Measurements from ENCODE around the gene CPSF4.

The CPSF4 gene

DNA sequence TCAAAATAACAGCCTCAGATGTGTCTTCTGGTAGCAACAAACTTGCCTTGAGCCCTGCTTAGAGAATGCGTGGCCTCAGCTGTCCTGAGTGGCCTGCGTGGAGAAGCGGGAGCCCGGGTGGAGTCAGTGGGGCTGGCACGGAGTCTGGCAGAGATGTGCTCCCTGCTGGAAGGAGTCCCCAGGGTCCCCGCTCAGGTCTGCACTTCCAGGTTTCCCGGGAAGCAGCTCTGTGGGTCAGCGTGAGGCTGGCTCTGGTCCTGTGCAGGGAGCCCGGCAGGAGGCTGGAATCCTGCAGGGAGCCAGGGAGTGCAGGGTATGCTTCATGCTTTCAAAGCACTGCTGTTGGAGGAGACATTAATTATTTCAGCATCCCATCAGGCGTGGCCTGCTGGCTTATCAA is 10.1 kb downstream of the CPSF4 start:
- Histone ChIP-seq H3K27me3 (ENCODE audit: control insufficient read depth, low read length) (no peaks in the 10 kb centered on the region), H3K4me1 (ENCODE audit: control insufficient read depth, low read length) (peaks cover 5% of the 10 kb centered on the region), H3K9me3 (ENCODE audit: control insufficient read depth, insufficient read depth, low read length) (no peaks in the 10 kb centered on the region), H3K27ac (ENCODE audit: low read depth, low read length) (no peak overlapping the region), H3F3A (ENCODE audit: control insufficient read depth, insufficient read depth) (no peaks in the 10 kb centered on the region), H4K20me1 (ENCODE audit: control insufficient read depth, insufficient read depth, low read depth, low read length) (no peaks in the 10 kb centered on the region), H3K9me2 (replicated peaks; ENCODE audit: control insufficient read depth, low read length) (no peaks in the 10 kb centered on the region), H3K36me3 (ENCODE audit: control insufficient read depth, low read length) (peaks cover 92% of the 10 kb centered on the region), H3K4me2 (ENCODE audit: low read length) (no peak overlapping the region), H3K79me2 (ENCODE audit: control insufficient read depth, low read length) (peaks cover 3% of the 10 kb centered on the region), H3K4me3 (ENCODE audit: low read length) (no peak overlapping the region)
- TF ChIP-seq CTCF (IDR thresholded peaks at IDR 0.05; ENCODE audit: low read depth, low read length, poor library complexity, severe bottlenecking): no peak

DNA sequence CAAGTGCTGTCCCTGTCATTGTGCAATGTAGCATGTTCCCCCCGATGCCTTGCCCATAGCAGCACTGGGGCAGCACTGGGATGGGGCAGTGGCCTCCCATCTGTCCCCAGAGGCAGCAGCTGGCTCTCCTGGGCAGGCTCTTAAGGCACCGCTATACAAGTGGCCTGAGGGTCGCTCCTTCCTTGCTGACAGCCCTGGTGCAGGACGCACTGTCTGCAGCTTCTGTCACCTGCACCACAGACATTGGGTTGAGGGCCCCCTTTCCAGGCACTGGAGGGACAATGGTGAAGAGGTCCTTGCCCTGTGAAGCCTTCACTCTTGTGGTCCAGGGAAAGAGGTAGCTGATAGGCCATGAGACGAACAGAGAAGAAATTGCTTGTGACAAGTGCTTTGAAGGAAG is 10.6 kb downstream of the CPSF4 start:
- H3K9me3 ChIP-seq (ENCODE audit: control insufficient read depth, insufficient read depth, low read length): no peaks in the 10 kb centered on the region
- H3K36me3 ChIP-seq (ENCODE audit: control insufficient read depth, low read length): peaks cover 94% of the 10 kb centered on the region
- H3K79me2 ChIP-seq (ENCODE audit: control insufficient read depth, low read length): peaks cover 3% of the 10 kb centered on the region

DNA sequence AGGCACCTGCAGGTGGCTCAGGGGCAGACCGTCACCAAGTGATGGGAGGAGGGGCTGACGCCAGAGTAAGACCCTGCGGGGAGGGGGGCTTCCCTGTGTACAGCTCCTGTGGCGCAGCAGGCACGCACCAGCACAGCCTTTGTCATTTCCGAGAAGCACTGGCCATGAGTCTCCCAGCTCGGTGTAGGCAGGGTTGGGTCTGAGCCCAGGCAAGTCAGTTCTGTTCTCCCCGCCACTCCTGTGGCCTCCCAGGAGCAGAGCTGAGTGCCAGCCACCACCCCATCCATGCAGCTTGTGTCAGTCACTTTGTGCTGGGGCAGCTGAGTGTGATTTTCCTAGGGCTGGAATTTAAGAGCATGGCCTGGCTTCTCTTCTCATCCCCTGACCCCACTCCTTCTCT is 13.2 kb downstream of the CPSF4 start:
- Histone ChIP-seq H3K9me2 (replicated peaks; ENCODE audit: control insufficient read depth, low read length) (no peaks in the 10 kb centered on the region), H3K27me3 (ENCODE audit: control insufficient read depth, low read length) (no peaks in the 10 kb centered on the region), H4K20me1 (ENCODE audit: control insufficient read depth, insufficient read depth, low read depth, low read length) (no peaks in the 10 kb centered on the region), H3K79me2 (ENCODE audit: control insufficient read depth, low read length) (peaks cover 13% of the 10 kb centered on the region), H3K9me3 (ENCODE audit: control insufficient read depth, insufficient read depth, low read length) (no peaks in the 10 kb centered on the region), H3K27ac (ENCODE audit: low read depth, low read length) (no peak overlapping the region), H3K4me2 (ENCODE audit: low read length) (no peak overlapping the region), H3K36me3 (ENCODE audit: control insufficient read depth, low read length) (peaks cover 97% of the 10 kb centered on the region), H3K4me1 (ENCODE audit: control insufficient read depth, low read length) (no peaks in the 10 kb centered on the region), H3F3A (ENCODE audit: control insufficient read depth, insufficient read depth) (no peaks in the 10 kb centered on the region), H3K4me3 (ENCODE audit: low read length) (no peak overlapping the region)
- TF ChIP-seq EZH2phosphoT487 (IDR thresholded peaks at IDR 0.05; ENCODE audit: borderline replicate concordance, low read length) (no peak), CTCF (IDR thresholded peaks at IDR 0.05; ENCODE audit: low read depth, low read length, poor library complexity, severe bottlenecking) (no peak)

More for the DNA sequence above, 10.6 kb downstream of the CPSF4 start:
- TF ChIP-seq EZH2phosphoT487 (IDR thresholded peaks at IDR 0.05; ENCODE audit: borderline replicate concordance, low read length): no peak
- TF ChIP-seq CTCF (IDR thresholded peaks at IDR 0.05; ENCODE audit: low read depth, low read length, poor library complexity, severe bottlenecking): no peak
- no peaks in the 10 kb centered on the region for H3F3A ChIP-seq (ENCODE audit: control insufficient read depth, insufficient read depth)
- H3K4me2 ChIP-seq (ENCODE audit: low read length): no peak overlapping the region
- H3K9me2 ChIP-seq (replicated peaks; ENCODE audit: control insufficient read depth, low read length): no peaks in the 10 kb centered on the region
- no peaks in the 10 kb centered on the region for H3K27me3 ChIP-seq (ENCODE audit: control insufficient read depth, low read length)
- no peaks in the 10 kb centered on the region for H4K20me1 ChIP-seq (ENCODE audit: control insufficient read depth, insufficient read depth, low read depth, low read length)
- H3K27ac ChIP-seq (ENCODE audit: low read depth, low read length): no peak overlapping the region
- H3K4me3 ChIP-seq (ENCODE audit: low read length): no peak overlapping the region
- H3K4me1 ChIP-seq (ENCODE audit: control insufficient read depth, low read length): peaks cover under 1% of the 10 kb centered on the region; the same call in 1 of the 2 replicates

DNA sequence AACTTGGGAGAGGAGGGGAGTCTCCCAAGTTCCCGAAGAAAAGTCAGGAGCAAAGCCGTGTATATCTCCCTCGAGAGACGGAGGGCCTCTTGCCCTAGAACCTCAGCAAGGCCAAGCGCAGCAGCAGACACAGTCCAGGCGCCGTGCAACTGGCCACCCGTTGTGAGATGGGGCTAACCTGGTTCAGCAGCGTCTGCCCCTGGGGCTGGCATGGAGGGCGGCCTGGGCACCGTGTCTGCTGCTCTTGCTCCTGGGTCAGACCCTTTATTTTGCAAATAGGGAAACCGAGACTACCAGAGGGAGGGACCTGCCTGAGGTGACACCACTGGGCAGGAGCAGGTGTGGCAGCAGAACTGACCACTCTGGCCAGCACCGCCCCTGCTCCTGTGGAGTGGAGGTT is 13.8 kb downstream of the CPSF4 start:
- H3K9me3 ChIP-seq (ENCODE audit: control insufficient read depth, insufficient read depth, low read length): no peaks in the 10 kb centered on the region
- no peak overlapping the region for H3K4me3 ChIP-seq (ENCODE audit: low read length)
- no peaks in the 10 kb centered on the region for H4K20me1 ChIP-seq (ENCODE audit: control insufficient read depth, insufficient read depth, low read depth, low read length)
- peaks cover 17% of the 10 kb centered on the region for H3K79me2 ChIP-seq (ENCODE audit: control insufficient read depth, low read length)
- H3K27ac ChIP-seq (ENCODE audit: low read depth, low read length): no peak overlapping the region
- no peak for TF ChIP-seq CTCF (IDR thresholded peaks at IDR 0.05; ENCODE audit: low read depth, low read length, poor library complexity, severe bottlenecking)
- TF ChIP-seq EZH2phosphoT487 (IDR thresholded peaks at IDR 0.05; ENCODE audit: borderline replicate concordance, low read length): no peak
- H3K9me2 ChIP-seq (replicated peaks; ENCODE audit: control insufficient read depth, low read length): no peaks in the 10 kb centered on the region
- no peaks in the 10 kb centered on the region for H3K4me1 ChIP-seq (ENCODE audit: control insufficient read depth, low read length)
- no peaks in the 10 kb centered on the region for H3F3A ChIP-seq (ENCODE audit: control insufficient read depth, insufficient read depth)
- H3K4me2 ChIP-seq (ENCODE audit: low read length): no peak overlapping the region
- peaks cover 97% of the 10 kb centered on the region for H3K36me3 ChIP-seq (ENCODE audit: control insufficient read depth, low read length)
- H3K27me3 ChIP-seq (ENCODE audit: control insufficient read depth, low read length): no peaks in the 10 kb centered on the region

All from DOHH2 (cell line).